BE2C (cell line): ENCODE results near the gene PDYN.

ENCODE experiments used
- DNase-seq: peaks from one replicate; pipeline ENCODE4 v3.0.0-alpha.2; 2020
- H3K27me3 ChIP-seq: fragments of 250-450 bp; sonication (Bioruptor Pico); 2 replicates; pipeline ENCODE4 v1.5.1; 2020; ENCODE audit warnings: mild to moderate bottlenecking
- H3K36me3 ChIP-seq: fragments of 250-450 bp; sonication (Bioruptor Pico); 2 replicates; pipeline ENCODE4 v1.5.1; 2020; ENCODE audit warnings: mild to moderate bottlenecking
- H3K4me1 ChIP-seq: fragments of 250-450 bp; sonication (Bioruptor Pico); 2 replicates; pipeline ENCODE4 v1.5.1; 2020
- H3K4me3 ChIP-seq: 2 replicates; pipeline ENCODE4 v1.5.1; 2011; ENCODE audit warnings: low read depth, low read length
- H3K9me3 ChIP-seq: fragments of 250-450 bp; sonication (Bioruptor Pico); 2 replicates; pipeline ENCODE4 v1.5.1; 2020
- TF ChIP-seq, protein P1 (sequence below): IDR thresholded peaks from 2 replicates; pipeline ENCODE4 v1.5.1; 2012; ENCODE audit warnings: mild to moderate bottlenecking, low read depth, low read length

Gene PDYN

GRCh38 chr20:1932971-1933370 lies 60.9 kb downstream of the PDYN start:
- Histone ChIP-seq H3K4me3 (no peak overlapping the region), H3K27me3 (no peaks in the 10 kb centered on the region), H3K4me1 (no peaks in the 10 kb centered on the region; the same call in 1 of the 2 replicates), H3K9me3 (no peaks in the 10 kb centered on the region), H3K36me3 (no peaks in the 10 kb centered on the region)
- DNase-seq, result no peak
- TF ChIP-seq, protein P1, sequence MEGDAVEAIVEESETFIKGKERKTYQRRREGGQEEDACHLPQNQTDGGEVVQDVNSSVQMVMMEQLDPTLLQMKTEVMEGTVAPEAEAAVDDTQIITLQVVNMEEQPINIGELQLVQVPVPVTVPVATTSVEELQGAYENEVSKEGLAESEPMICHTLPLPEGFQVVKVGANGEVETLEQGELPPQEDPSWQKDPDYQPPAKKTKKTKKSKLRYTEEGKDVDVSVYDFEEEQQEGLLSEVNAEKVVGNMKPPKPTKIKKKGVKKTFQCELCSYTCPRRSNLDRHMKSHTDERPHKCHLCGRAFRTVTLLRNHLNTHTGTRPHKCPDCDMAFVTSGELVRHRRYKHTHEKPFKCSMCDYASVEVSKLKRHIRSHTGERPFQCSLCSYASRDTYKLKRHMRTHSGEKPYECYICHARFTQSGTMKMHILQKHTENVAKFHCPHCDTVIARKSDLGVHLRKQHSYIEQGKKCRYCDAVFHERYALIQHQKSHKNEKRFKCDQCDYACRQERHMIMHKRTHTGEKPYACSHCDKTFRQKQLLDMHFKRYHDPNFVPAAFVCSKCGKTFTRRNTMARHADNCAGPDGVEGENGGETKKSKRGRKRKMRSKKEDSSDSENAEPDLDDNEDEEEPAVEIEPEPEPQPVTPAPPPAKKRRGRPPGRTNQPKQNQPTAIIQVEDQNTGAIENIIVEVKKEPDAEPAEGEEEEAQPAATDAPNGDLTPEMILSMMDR, result no peak

DNA sequence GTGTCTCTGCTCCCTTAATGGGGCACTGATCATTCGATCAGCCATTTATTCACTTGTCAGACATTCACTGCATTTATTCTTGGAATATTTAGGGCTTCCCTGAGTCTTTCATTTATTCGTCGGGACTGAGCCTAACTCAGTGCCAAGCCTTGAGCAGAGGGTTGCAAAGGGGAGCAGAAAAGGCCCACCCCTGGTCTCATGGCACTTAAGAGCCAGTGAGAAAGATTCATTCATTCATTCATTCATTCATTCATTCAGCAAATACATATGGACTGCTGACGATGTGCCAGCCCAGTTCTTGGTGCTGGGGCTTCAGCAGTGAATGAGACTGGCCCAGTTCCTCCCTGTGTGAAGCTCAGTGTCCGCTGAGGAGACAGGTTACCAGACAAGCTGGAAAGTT lies 62.0 kb downstream of the PDYN start:
- H3K9me3 ChIP-seq, result no peaks in the 10 kb centered on the region
- no peaks in the 10 kb centered on the region for H3K27me3 ChIP-seq
- TF ChIP-seq, protein P1, result no peak
- no peaks in the 10 kb centered on the region for H3K36me3 ChIP-seq
- DNase-seq, result no peak
- H3K4me3 ChIP-seq, result no peak overlapping the region
- no peaks in the 10 kb centered on the region; the same call in 1 of the 2 replicates for H3K4me1 ChIP-seq

GRCh38 chr20:1930165-1930564 lies 63.7 kb downstream of the PDYN start:
- Histone ChIP-seq H3K4me1 (no peaks in the 10 kb centered on the region; the same call in 1 of the 2 replicates), H3K27me3 (no peaks in the 10 kb centered on the region), H3K36me3 (no peaks in the 10 kb centered on the region), H3K9me3 (no peaks in the 10 kb centered on the region), H3K4me3 (no peak overlapping the region)
- DNase-seq, result no peak
- TF ChIP-seq, protein P1, result no peak

- Histone ChIP-seq H3K36me3 (no peaks in the 10 kb centered on the region), H3K9me3 (no peaks in the 10 kb centered on the region), H3K27me3 (no peaks in the 10 kb centered on the region), H3K4me1 (no peaks in the 10 kb centered on the region), H3K4me3 (no peak overlapping the region)
- TF ChIP-seq, protein P1, result no peak
- no peak for DNase-seq
These were observed 64.4 kb downstream of the PDYN start for GRCh38 chr20:1929460-1929859.

- DNase-seq, result no peak
- TF ChIP-seq, protein P1, result no peak
- H3K4me1 ChIP-seq, result no peaks in the 10 kb centered on the region
- no peak overlapping the region for H3K4me3 ChIP-seq
- H3K9me3 ChIP-seq, result no peaks in the 10 kb centered on the region
- no peaks in the 10 kb centered on the region for H3K36me3 ChIP-seq
- H3K27me3 ChIP-seq, result no peaks in the 10 kb centered on the region
These were observed 65.1 kb downstream of the PDYN start for GRCh38 chr20:1928782-1929181.
